Hematopoietic multipotent progenitor cell treated with erythropoietin and hydrocortisone succinate and interleukin-3 and kit ligand, for 6 days (in vitro differentiated cells): ENCODE results near the gene MRPL33.
"Not testable (repeated sequence)": the region's sequence is repeated elsewhere in the genome, so short reads cannot be mapped to it uniquely, and the experiment has no call there.

Source experiments
- DNase-seq: peaks from one replicate; pipeline ENCODE4 v3.0.0-alpha.2; 2015

Gene MRPL33

GRCh38 chr2:27742571-27742970, 28.9 kb upstream of the MRPL33 start:
- no peak for DNase-seq

GRCh38 chr2:27745494-27745893, 26.0 kb upstream of the MRPL33 start:
- not testable (repeated sequence) for DNase-seq

- no peak for DNase-seq
Observed at GRCh38 chr2:27746325-27746724, 25.2 kb upstream of the MRPL33 start.

- DNase-seq, result no peak
Observed at GRCh38 chr2:27747827-27748352, 23.6 kb upstream of the MRPL33 start.

GRCh38 chr2:27748803-27749554, 22.5 kb upstream of the MRPL33 start:
- not testable (repeated sequence) for DNase-seq

- DNase-seq, result no peak
Observed at GRCh38 chr2:27751377-27751776, 20.1 kb upstream of the MRPL33 start.

- no peak for DNase-seq
Observed at GRCh38 chr2:27752551-27753237, 18.8 kb upstream of the MRPL33 start.

GRCh38 chr2:27754138-27754588, 17.4 kb upstream of the MRPL33 start:
- peak; percentile 88 for DNase-seq

- no peak for DNase-seq
Observed at GRCh38 chr2:27754831-27755230, 16.7 kb upstream of the MRPL33 start.

GRCh38 chr2:27756091-27756490, 15.4 kb upstream of the MRPL33 start:
- DNase-seq, result no peak

GRCh38 chr2:27756544-27757498, 14.7 kb upstream of the MRPL33 start:
- DNase-seq, result peak; percentile 39

- no peak for DNase-seq
Observed at GRCh38 chr2:27762951-27763906, 8.3 kb upstream of the MRPL33 start.

- no peak for DNase-seq
Observed at GRCh38 chr2:27763907-27764267, 7.6 kb upstream of the MRPL33 start.

GRCh38 chr2:27764526-27764925, 7.0 kb upstream of the MRPL33 start:
- not testable (repeated sequence) for DNase-seq

- peak; percentile 49 for DNase-seq
Observed at GRCh38 chr2:27765621-27766286, 5.8 kb upstream of the MRPL33 start.

- no peak for DNase-seq
Observed at GRCh38 chr2:27766287-27766661, 5.2 kb upstream of the MRPL33 start.

- no peak for DNase-seq
Observed at GRCh38 chr2:27771202-27771547, 344 bp upstream of the MRPL33 start.

- DNase-seq, result peak; percentile 19
Observed at GRCh38 chr2:27772804-27773203, 1.3 kb downstream of the MRPL33 start.

- peak; percentile 13 for DNase-seq
Observed at GRCh38 chr2:27773959-27774358, 2.4 kb downstream of the MRPL33 start.

- DNase-seq, result no peak
Observed at GRCh38 chr2:27776097-27776496, 4.6 kb downstream of the MRPL33 start.

- DNase-seq, result no peak
Observed at GRCh38 chr2:27776696-27777095, 5.2 kb downstream of the MRPL33 start.
